ENCODE data around the gene POT1. TPM values are rescaled to one million over a fixed set of nuclear protein-coding genes. Genes with fewer than 3 reads are reported as not detected.

POT1 gene
- total RNA-seq, 1 experiment from 2014 or later, result 24.1 TPM

DNA sequence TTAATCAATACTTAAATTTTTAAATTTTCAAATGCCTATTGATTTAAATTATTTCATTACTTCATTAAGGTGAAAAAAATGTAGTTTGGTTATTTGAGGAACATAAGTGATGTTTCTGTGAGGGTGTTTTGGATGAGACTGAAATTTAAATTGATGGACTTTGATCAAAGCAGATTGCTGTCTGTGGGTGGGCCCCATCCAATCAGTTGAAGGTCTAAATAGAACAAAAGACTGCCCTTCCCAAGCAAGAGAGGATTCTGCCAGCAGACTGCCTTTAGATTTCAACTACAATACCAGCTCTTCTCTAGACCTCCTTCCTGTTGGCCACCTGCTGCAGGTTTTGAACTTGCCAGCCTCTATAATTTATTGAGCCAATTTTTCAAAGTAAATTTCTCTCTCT is 149.6 kb downstream of the POT1 start:
- no peaks in the 10 kb centered on the region for H3K36me3 Mint-ChIP-seq (ENCODE audit: insufficient read depth, unreplicated experiment)
- CTCF ChIA-PET, result interaction anchor here (1.0 kb wide), 1 partner anchor 679 kb away, joined by 3 read pairs; no protein-coding TSS in a partner anchor

DNA sequence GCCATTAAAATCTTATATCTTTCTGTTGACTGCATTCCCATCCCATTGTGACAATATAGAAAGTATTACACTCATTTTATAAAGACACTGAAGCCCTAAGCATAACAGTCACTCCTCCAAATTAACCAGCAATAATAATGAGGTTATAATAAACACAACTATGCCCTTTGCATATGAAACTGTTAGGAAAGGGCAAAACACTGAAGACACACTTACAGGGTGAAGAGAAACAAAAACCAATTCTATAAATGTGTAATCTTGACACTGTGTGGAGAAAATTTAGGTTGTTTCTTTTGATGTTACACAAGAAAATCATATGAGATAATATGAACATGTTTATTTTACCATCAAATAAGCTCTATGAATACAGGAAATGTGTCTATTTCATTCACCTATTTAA is 150.0 kb downstream of the POT1 start:
- H3K4me3 Mint-ChIP-seq (ENCODE audit: unreplicated experiment), result no peak overlapping the region
- intact Hi-C loops (cut with micrococcal nuclease), result no loop called here
- BruUV-seq (replicated peaks), result no TSS peak
- no peaks in the 10 kb centered on the region for H3K36me3 Mint-ChIP-seq (ENCODE audit: insufficient read depth, unreplicated experiment)
- no peak overlapping the region for H3K27ac Mint-ChIP-seq (ENCODE audit: low read depth, unreplicated experiment)
- CTCF ChIA-PET, result interaction anchor here (0.6 to 1.3 kb wide), 7 partner anchors 14 to 1379 kb away, joined by 3 to 8 read pairs (median 4); partner anchors contain the start of gene GPR37
- H3K9me3 Mint-ChIP-seq (ENCODE audit: unreplicated experiment), result no peaks in the 10 kb centered on the region
- H3K27me3 Mint-ChIP-seq (ENCODE audit: insufficient read depth, unreplicated experiment), result no peaks in the 10 kb centered on the region
- no peak for DNase-seq (ENCODE audit: unreplicated experiment)
- POLR2A ChIA-PET, result interaction anchor here (1.2 kb wide), 1 partner anchor 9 kb away, joined by 3 read pairs; no protein-coding TSS in a partner anchor
- no peaks in the 10 kb centered on the region for H3K4me1 Mint-ChIP-seq (ENCODE audit: insufficient read depth, unreplicated experiment)
- TF ChIP-seq, protein P1, sequence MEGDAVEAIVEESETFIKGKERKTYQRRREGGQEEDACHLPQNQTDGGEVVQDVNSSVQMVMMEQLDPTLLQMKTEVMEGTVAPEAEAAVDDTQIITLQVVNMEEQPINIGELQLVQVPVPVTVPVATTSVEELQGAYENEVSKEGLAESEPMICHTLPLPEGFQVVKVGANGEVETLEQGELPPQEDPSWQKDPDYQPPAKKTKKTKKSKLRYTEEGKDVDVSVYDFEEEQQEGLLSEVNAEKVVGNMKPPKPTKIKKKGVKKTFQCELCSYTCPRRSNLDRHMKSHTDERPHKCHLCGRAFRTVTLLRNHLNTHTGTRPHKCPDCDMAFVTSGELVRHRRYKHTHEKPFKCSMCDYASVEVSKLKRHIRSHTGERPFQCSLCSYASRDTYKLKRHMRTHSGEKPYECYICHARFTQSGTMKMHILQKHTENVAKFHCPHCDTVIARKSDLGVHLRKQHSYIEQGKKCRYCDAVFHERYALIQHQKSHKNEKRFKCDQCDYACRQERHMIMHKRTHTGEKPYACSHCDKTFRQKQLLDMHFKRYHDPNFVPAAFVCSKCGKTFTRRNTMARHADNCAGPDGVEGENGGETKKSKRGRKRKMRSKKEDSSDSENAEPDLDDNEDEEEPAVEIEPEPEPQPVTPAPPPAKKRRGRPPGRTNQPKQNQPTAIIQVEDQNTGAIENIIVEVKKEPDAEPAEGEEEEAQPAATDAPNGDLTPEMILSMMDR (IDR thresholded peaks at IDR 0.05; ENCODE audit: unreplicated experiment), result no peak

More for the DNA sequence above, 149.6 kb downstream of the POT1 start:
- intact Hi-C loops (cut with micrococcal nuclease), result no loop called here
- H3K9me3 Mint-ChIP-seq (ENCODE audit: unreplicated experiment), result no peaks in the 10 kb centered on the region
- H3K27me3 Mint-ChIP-seq (ENCODE audit: insufficient read depth, unreplicated experiment), result no peaks in the 10 kb centered on the region
- no peak overlapping the region for H3K4me3 Mint-ChIP-seq (ENCODE audit: unreplicated experiment)
- DNase-seq (ENCODE audit: unreplicated experiment), result no peak
- BruUV-seq (replicated peaks), result no TSS peak
- no peak overlapping the region for H3K27ac Mint-ChIP-seq (ENCODE audit: low read depth, unreplicated experiment)
- POLR2A ChIA-PET, result interaction anchor here (1.2 kb wide), 1 partner anchor 14 kb away, joined by 4 read pairs; the partner anchor contains the start of gene GPR37
- no peaks in the 10 kb centered on the region for H3K4me1 Mint-ChIP-seq (ENCODE audit: insufficient read depth, unreplicated experiment)
- TF ChIP-seq, protein P1 (IDR thresholded peaks at IDR 0.05; ENCODE audit: unreplicated experiment), result no peak

DNA sequence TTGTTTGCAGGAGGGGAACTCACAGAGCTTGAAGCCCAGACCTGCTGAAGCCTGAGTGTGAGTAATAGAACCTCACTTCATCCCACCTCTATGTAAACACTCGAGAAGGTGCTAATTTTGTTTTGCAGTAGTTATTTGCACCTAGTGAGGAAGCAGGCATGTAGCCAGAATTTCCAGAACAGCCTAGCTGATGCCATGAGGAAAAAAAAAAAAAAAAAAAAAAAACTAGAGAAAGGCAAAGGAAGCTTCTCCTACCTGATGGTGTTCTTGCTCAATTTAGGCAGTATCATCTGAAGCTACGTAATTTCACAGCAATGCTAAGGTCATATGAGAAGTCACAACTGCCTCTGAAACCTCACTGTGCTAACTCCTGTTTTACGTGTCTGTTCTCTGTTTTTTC is 150.4 kb downstream of the POT1 start:
- no TSS peak for BruUV-seq (replicated peaks)
- no peak overlapping the region for H3K27ac Mint-ChIP-seq (ENCODE audit: low read depth, unreplicated experiment)
- H3K4me3 Mint-ChIP-seq (ENCODE audit: unreplicated experiment), result no peak overlapping the region
- H3K27me3 Mint-ChIP-seq (ENCODE audit: insufficient read depth, unreplicated experiment), result no peaks in the 10 kb centered on the region
- H3K36me3 Mint-ChIP-seq (ENCODE audit: insufficient read depth, unreplicated experiment), result no peaks in the 10 kb centered on the region
- no peaks in the 10 kb centered on the region for H3K9me3 Mint-ChIP-seq (ENCODE audit: unreplicated experiment)
- ChIA-PET POLR2A (interaction anchor here (1.2 kb wide), 1 partner anchor 8 kb away, joined by 3 read pairs; no protein-coding TSS in a partner anchor), CTCF (interaction anchor here (0.6 to 1.3 kb wide), 7 partner anchors 13 to 1380 kb away, joined by 3 to 8 read pairs (median 4); partner anchors contain the start of gene GPR37)
- DNase-seq (ENCODE audit: unreplicated experiment), result peak; percentile 16
- H3K4me1 Mint-ChIP-seq (ENCODE audit: insufficient read depth, unreplicated experiment), result no peaks in the 10 kb centered on the region
- TF ChIP-seq, protein P1 (IDR thresholded peaks at IDR 0.05; ENCODE audit: unreplicated experiment), result no peak
- intact Hi-C loops (cut with micrococcal nuclease), result no loop called here

DNA sequence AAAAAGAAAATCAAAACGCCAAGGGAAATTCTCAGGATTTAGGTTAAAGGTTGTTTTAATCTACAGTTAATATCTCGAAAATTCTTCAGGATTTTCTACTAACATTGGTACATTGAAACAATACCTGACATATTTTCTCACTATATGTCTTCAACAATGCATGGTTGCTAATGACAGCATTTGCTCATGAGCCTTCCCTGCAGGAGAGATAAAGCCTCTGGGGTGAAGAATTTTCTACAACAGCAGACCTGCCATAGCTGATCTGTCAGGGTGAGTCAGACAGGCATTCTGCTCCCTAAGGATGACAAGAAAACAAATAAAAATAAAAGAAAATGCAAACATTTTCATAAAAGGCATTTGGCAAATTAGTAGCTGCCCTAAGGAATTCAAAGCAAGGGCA is 152.4 kb downstream of the POT1 start:
- BruUV-seq (replicated peaks), result no TSS peak
- H3K27ac Mint-ChIP-seq (ENCODE audit: low read depth, unreplicated experiment), result no peak overlapping the region
- TF ChIP-seq, protein P1 (IDR thresholded peaks at IDR 0.05; ENCODE audit: unreplicated experiment), result no peak
- intact Hi-C loops (cut with micrococcal nuclease), result no loop called here
- POLR2A ChIA-PET, result interaction anchor here (0.7 kb wide), 1 partner anchor 56 kb away, joined by 3 read pairs; no protein-coding TSS in a partner anchor
- DNase-seq (ENCODE audit: unreplicated experiment), result no peak
- CTCF ChIA-PET, result interaction anchor here (0.6 to 2.3 kb wide), 4 partner anchors 11 to 620 kb away, joined by 3 to 14 read pairs (median 3); partner anchors contain the start of gene GPR37
- H3K36me3 Mint-ChIP-seq (ENCODE audit: insufficient read depth, unreplicated experiment), result no peaks in the 10 kb centered on the region
- H3K4me1 Mint-ChIP-seq (ENCODE audit: insufficient read depth, unreplicated experiment), result no peaks in the 10 kb centered on the region
- no peaks in the 10 kb centered on the region for H3K9me3 Mint-ChIP-seq (ENCODE audit: unreplicated experiment)
- H3K27me3 Mint-ChIP-seq (ENCODE audit: insufficient read depth, unreplicated experiment), result no peaks in the 10 kb centered on the region
- H3K4me3 Mint-ChIP-seq (ENCODE audit: unreplicated experiment), result no peak overlapping the region

All from MCF 10A (cell line).